CD4-positive, CD25-positive, alpha-beta regulatory T cell (primary cell): ENCODE measurements around the gene MKRN1. TPM values are rescaled to one million over a fixed set of nuclear protein-coding genes. Genes with fewer than 3 reads are reported as not detected.

Experiments
- ATAC-seq, 2 donors: fragments of 150-1000 bp; cut with Tn5 transposase; one replicate each; pipeline ENCODE4 v1.10.0; 2021; ENCODE audit warnings: low read depth in 2 of 2, moderate number of reproducible peaks in 2 of 2, moderate library complexity in 1 of 2
- DNase-seq, 3 donors: peaks; one replicate each; pipeline versions ENCODE4 v3.0.0 to v3.0.0-alpha.2; 2012 to 2022; ENCODE audit warnings: mixed read lengths in 1 of 3
- H3K27ac ChIP-seq: one replicate; pipeline ENCODE4 v1.7.0; 2013; ENCODE audit warnings: mild to moderate bottlenecking, low read length; ENCODE audit not compliant: insufficient read depth, poor library complexity, severe bottlenecking
- H3K27me3 ChIP-seq: one replicate; pipeline ENCODE4 v1.7.0; 2013; ENCODE audit warnings: low read length; ENCODE audit not compliant: control insufficient read depth, insufficient read depth
- H3K36me3 ChIP-seq: one replicate; pipeline ENCODE4 v1.7.0; 2013; ENCODE audit warnings: mild to moderate bottlenecking, low read length, moderate library complexity; ENCODE audit not compliant: control insufficient read depth, insufficient read depth
- H3K4me1 ChIP-seq: 2 replicates; pipeline ENCODE4 v1.7.0; 2013; ENCODE audit warnings: mild to moderate bottlenecking, low read length; ENCODE audit not compliant: insufficient read depth, control insufficient read depth, poor library complexity, severe bottlenecking
- H3K4me3 ChIP-seq: one replicate; pipeline ENCODE4 v1.7.0; 2013; ENCODE audit warnings: low read depth, mild to moderate bottlenecking, low read length, moderate library complexity
- H3K9me3 ChIP-seq, 2 experiments: 1 replicate in 1 of 2; 2 replicates in 1 of 2; pipeline ENCODE4 v1.7.0; 2013; ENCODE audit warnings: low read length in 2 of 2, mild to moderate bottlenecking in 1 of 2, moderate library complexity in 1 of 2; ENCODE audit not compliant: control insufficient read depth in 2 of 2
- H3K27ac Mint-ChIP-seq, 3 donors: one replicate each; pipeline ENCODE4 v1.8.0; 2020 to 2022; ENCODE audit warnings: mild to moderate bottlenecking in 3 of 3, mixed read lengths in 3 of 3, moderate library complexity in 2 of 3
- H3K27me3 Mint-ChIP-seq: one replicate; pipeline ENCODE4 v1.8.0; 2022; ENCODE audit warnings: mild to moderate bottlenecking, mixed read lengths
- H3K36me3 Mint-ChIP-seq: one replicate; pipeline ENCODE4 v1.8.0; 2020; ENCODE audit warnings: mixed read lengths
- H3K4me1 Mint-ChIP-seq, 4 donors: one replicate each; pipeline ENCODE4 v1.8.0; 2020 to 2022; ENCODE audit warnings: mixed read lengths in 4 of 4, mild to moderate bottlenecking in 1 of 4
- H3K4me3 Mint-ChIP-seq, 4 donors: one replicate each; pipeline ENCODE4 v1.8.0; 2020 to 2022; ENCODE audit warnings: mild to moderate bottlenecking in 4 of 4, mixed read lengths in 4 of 4, moderate library complexity in 3 of 4
- H3K9me3 Mint-ChIP-seq, 7 donors: one replicate each; pipeline ENCODE4 v1.8.0; 2020 to 2022; ENCODE audit warnings: mixed read lengths in 7 of 7, mild to moderate bottlenecking in 3 of 7, moderate library complexity in 2 of 7
- polyA plus RNA-seq, 4 donors: library from polyadenylated mRNA; unstranded; fragments of 300-500 nt; fragmentation: Illumina TruSeq; gene quantifications; one replicate each; pipeline ENCODE4 v1.2.3, GENCODE V29; 2021
- total RNA-seq: library from RNA; stranded (reverse); gene quantifications from one replicate; pipeline ENCODE4 v1.2.3, GENCODE V29; 2022

The MKRN1 gene
- total and polyA plus RNA-seq, 5 donors from 2014 or later = 127 to 166 (median 152) TPM

DNA sequence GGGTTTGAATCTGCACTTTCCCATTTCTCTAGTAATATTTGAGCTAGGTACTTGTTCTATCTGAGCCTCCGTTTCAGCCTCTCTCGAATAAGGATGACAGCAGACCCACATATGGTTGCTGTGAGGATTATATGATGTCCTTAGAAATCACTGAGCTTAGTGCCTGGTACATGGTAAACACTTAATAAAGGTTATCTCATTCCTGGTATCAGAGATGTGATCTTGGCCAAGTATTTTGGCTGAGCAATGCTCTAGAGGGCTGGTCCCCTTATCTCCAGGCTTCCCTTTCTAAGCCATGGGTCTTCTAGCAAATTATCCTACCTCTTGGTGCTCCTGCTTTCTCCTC, 407 bp upstream of the MKRN1 start:
- peaks cover 6 to 37% (median 14%) of the 10 kb centered on the region in 4 donors for H3K4me1 Mint-ChIP-seq
- Histone ChIP-seq H3K27ac (peak overlapping the region; percentile 78), H3K36me3 (no peaks in the 10 kb centered on the region), H3K9me3 (no peaks in the 10 kb centered on the region), H3K4me1 (peaks cover 27% of the 10 kb centered on the region), H3K27me3 (no peaks in the 10 kb centered on the region), H3K4me3 (peak overlapping the region; percentile 79)
- DNase-seq (no peak), ATAC-seq (peak in 1 of 2 donors; percentile 2)
- no peaks in the 10 kb centered on the region for H3K27me3 Mint-ChIP-seq
- H3K27ac Mint-ChIP-seq = peak overlapping the region; percentile 97 to 99 (median 99)
- H3K36me3 Mint-ChIP-seq = peaks cover 3% of the 10 kb centered on the region
- H3K4me3 Mint-ChIP-seq = peak overlapping the region; percentile 99 to 100 (median 100)
- no peaks in the 10 kb centered on the region for H3K9me3 Mint-ChIP-seq

DNA sequence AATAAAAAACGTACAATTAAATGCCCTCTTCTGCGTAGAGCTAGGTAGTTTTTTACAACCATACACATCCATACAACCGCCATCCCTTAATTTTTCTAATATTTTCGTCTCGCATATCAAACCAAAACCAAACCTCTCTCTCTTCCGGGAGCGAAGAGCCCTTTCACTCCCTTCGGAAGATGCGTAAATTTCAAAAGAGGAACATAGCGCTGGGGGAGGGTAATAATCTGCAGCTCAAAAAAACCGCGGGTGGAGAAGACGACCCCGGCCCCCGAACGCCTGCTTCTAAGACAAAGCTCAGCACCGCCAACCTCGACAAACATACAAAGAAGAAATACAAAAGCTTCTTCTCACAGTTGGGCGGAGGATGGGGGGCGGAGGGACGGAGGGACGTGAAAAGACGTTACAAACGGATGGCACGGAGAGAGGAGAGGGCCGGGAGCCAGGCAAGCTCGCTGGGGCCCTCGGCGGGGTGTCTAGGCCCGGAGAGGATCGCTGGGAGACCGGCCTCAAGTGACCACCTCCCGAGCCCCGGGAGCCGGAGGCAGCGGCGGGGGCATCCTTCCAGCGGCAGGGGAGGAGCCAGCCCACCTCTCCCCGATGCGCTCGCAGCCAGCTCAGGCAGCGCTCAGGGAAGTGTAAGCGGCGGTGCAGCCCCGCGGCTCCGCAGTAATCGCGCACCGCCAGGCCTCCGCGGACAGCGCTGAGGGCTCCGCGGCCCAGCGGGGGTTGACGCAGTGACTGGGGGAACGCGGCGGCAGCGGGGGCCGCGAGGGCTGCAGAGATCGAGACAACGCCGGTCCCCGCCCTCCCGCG, 851 bp downstream of the MKRN1 start:
- no peaks in the 10 kb centered on the region for H3K27me3 ChIP-seq
- DNase-seq (peak in 2 of 3 donors; percentile 53 to 74), ATAC-seq (peak; percentile 19 to 26)
- Mint-ChIP-seq H3K36me3 (peaks cover 3% of the 10 kb centered on the region), H3K27me3 (no peaks in the 10 kb centered on the region), H3K4me1 (peaks cover 6 to 41% (median 16%) of the 10 kb centered on the region in 4 donors), H3K4me3 (peak overlapping the region; percentile 95 to 99 (median 99)), H3K9me3 (no peaks in the 10 kb centered on the region), H3K27ac (peak overlapping the region; percentile 92 to 98 (median 96))
- no peaks in the 10 kb centered on the region for H3K9me3 ChIP-seq
- H3K27ac ChIP-seq = peak overlapping the region; percentile 78
- H3K4me1 ChIP-seq = peaks cover 27% of the 10 kb centered on the region
- H3K36me3 ChIP-seq = no peaks in the 10 kb centered on the region
- peak overlapping the region; percentile 99 for H3K4me3 ChIP-seq

DNA sequence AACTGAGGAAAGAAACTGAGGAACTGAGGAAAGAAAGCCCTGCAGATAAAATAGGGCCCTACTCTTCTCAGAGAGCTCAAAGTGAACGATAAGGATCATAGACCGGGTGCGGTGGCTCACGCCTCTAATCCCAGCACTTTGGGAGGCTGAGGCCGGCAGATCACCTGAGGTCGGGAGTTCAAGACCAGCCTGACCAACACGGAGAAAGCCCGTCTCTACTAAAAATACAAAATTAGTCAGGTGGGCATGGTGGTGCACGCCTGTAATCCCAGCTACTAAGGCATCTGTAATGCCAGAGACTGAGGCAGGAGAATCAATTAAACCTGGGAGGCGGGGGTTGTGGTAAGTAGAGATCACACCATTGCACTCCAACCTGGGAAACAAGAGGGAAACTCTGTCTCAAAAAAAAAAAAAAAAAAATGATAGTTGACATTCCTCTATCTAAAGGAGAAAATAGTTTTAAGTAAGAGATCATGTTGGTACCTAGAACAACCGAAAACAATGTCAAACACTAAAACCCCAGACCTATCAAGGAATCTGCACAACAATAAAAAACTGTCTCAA, 2.5 kb downstream of the MKRN1 start:
- H3K9me3 Mint-ChIP-seq = no peaks in the 10 kb centered on the region
- ATAC-seq (no peak), DNase-seq (no peak)
- H3K9me3 ChIP-seq = no peaks in the 10 kb centered on the region
- peak overlapping the region; percentile 95 to 99 (median 98) for H3K4me3 Mint-ChIP-seq
- H3K27ac ChIP-seq = peak overlapping the region; percentile 78
- H3K4me1 ChIP-seq = peaks cover 28% of the 10 kb centered on the region
- no peaks in the 10 kb centered on the region for H3K27me3 Mint-ChIP-seq
- H3K27ac Mint-ChIP-seq = peak overlapping the region; percentile 92 to 98 (median 96)
- peaks cover 8 to 57% (median 22%) of the 10 kb centered on the region in 4 donors for H3K4me1 Mint-ChIP-seq
- H3K36me3 Mint-ChIP-seq = peaks cover 4% of the 10 kb centered on the region
- H3K4me3 ChIP-seq = peak overlapping the region; percentile 78
- peaks cover under 1% of the 10 kb centered on the region for H3K36me3 ChIP-seq
- no peaks in the 10 kb centered on the region for H3K27me3 ChIP-seq

DNA sequence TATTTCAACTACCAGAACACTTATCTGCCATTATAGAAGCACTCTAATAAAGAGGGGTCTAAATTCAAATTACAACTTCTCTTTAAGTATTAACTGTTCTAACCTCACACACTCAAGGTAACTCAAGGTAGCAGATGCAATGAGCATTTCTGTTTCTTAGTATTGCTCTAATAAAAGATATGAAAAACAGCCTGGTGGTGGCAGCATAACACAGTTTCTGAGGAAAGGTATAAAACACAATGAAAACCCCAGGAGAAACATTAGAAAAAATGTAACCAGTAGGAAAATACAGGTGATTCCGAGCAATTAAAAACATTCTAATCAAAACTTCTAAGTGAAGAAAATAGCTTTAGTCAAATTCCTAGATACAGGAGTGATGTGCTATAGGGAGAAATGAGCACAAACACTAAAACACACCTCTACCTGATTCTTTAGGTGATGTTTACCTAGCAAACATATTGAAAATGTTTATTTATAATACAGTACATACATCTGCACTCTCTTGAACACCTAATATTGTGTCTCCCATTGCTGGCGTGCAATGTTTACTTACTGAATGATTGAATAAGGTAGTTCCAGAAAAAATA, 3.5 kb downstream of the MKRN1 start:
- peaks cover 10% of the 10 kb centered on the region for H3K36me3 ChIP-seq
- peak; percentile 37 to 72 (median 63) for DNase-seq
- peaks cover 11 to 61% (median 26%) of the 10 kb centered on the region in 4 donors for H3K4me1 Mint-ChIP-seq
- H3K27ac Mint-ChIP-seq = peak overlapping the region; percentile 48 to 96 (median 92)
- no peaks in the 10 kb centered on the region for H3K9me3 ChIP-seq
- no peaks in the 10 kb centered on the region for H3K27me3 ChIP-seq
- H3K27ac ChIP-seq = peak overlapping the region; percentile 78
- peak overlapping the region; percentile 52 for H3K4me3 ChIP-seq
- no peaks in the 10 kb centered on the region for H3K27me3 Mint-ChIP-seq
- ATAC-seq = no peak
- peaks cover 31% of the 10 kb centered on the region for H3K4me1 ChIP-seq
- H3K36me3 Mint-ChIP-seq = peaks cover 7% of the 10 kb centered on the region
- no peaks in the 10 kb centered on the region for H3K9me3 Mint-ChIP-seq
- H3K4me3 Mint-ChIP-seq = peak overlapping the region; percentile 79 to 99 (median 89)

DNA sequence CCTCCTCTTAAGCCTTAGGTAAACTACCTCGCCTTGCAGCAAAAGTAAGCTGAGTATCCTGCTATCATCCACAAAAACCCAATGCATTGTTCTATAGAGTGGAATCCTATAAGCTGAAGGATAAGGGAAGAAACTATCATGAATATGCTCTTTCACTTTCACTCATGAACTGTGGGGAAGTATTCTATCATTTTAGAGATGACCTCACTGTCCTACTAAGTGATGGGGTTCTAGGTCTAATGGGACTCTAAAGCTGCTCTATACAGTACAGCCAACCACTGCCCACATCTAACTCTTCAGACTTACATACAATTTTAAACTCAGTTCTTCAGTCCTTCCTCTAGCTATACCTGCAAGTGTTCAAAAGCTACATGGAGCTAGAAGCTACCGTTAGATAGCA, 16.2 kb downstream of the MKRN1 start:
- Histone ChIP-seq H3K27ac (no peak overlapping the region), H3K27me3 (no peaks in the 10 kb centered on the region), H3K4me1 (no peaks in the 10 kb centered on the region), H3K36me3 (peaks cover 73% of the 10 kb centered on the region), H3K9me3 (no peaks in the 10 kb centered on the region), H3K4me3 (no peak overlapping the region)
- Mint-ChIP-seq H3K4me3 (no peak overlapping the region), H3K36me3 (peaks cover 26% of the 10 kb centered on the region), H3K4me1 (peaks cover 10 to 28% (median 17%) of the 10 kb centered on the region in 4 donors), H3K9me3 (peaks cover 0 to under 1% (median 0%) of the 10 kb centered on the region in 7 donors), H3K27ac (no peak overlapping the region), H3K27me3 (no peaks in the 10 kb centered on the region)
- ATAC-seq (no peak), DNase-seq (no peak)

DNA sequence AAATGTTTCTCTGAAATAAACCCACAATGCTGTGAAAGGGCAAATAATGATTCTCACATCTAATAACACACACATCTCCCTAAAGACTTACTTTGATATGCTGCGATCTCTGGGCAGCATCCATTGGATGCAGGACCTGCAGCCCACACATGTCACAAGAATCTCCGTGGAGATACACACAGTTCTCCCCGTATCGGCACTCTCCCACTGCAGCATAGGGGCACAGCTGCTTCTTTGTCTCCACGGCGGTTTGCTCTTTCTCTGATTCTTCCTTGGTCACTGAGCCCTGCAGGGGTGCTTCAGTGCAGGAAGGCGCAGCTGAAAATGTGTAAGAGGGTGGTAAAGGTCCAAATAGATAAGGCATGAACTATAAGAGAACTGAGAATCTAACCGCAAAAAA, 20.4 kb downstream of the MKRN1 start:
- Mint-ChIP-seq H3K27me3 (no peaks in the 10 kb centered on the region), H3K36me3 (peaks cover 47% of the 10 kb centered on the region), H3K9me3 (peaks cover 0 to 2% (median 0%) of the 10 kb centered on the region in 7 donors), H3K4me1 (peaks cover 16 to 31% (median 23%) of the 10 kb centered on the region in 4 donors), H3K4me3 (peak overlapping the region in 1 of 4 donors; percentile 49), H3K27ac (no peak overlapping the region)
- Histone ChIP-seq H3K4me1 (no peaks in the 10 kb centered on the region), H3K36me3 (peaks cover 84% of the 10 kb centered on the region), H3K27me3 (no peaks in the 10 kb centered on the region), H3K9me3 (no peaks in the 10 kb centered on the region), H3K4me3 (no peak overlapping the region), H3K27ac (no peak overlapping the region)
- DNase-seq (no peak), ATAC-seq (no peak)

DNA sequence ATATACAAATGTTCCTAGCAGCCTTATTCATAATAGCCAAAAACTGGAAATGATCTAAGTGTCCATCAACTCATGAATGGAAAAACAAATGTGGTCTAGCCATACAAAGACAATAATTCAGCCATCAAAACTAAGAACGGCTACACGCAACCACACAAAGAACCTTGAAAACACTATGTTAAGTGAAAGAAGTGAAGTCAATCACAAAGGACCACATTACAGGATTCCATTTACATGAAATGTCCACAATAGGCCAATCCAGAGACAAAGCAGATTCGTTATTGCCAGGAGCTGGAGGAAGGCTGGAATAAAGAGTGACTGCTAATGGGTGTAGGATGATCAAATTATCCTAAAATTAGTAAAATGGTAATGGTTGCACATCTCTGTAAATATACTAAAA, 21.1 kb downstream of the MKRN1 start:
- Histone ChIP-seq H3K9me3 (no peaks in the 10 kb centered on the region), H3K4me1 (no peaks in the 10 kb centered on the region), H3K27me3 (no peaks in the 10 kb centered on the region), H3K4me3 (no peak overlapping the region), H3K27ac (no peak overlapping the region), H3K36me3 (peaks cover 87% of the 10 kb centered on the region)
- peaks cover 0 to 5% (median 0%) of the 10 kb centered on the region in 7 donors for H3K9me3 Mint-ChIP-seq
- H3K27me3 Mint-ChIP-seq = no peaks in the 10 kb centered on the region
- H3K4me1 Mint-ChIP-seq = peaks cover 18 to 31% (median 23%) of the 10 kb centered on the region in 4 donors
- no peak overlapping the region for H3K4me3 Mint-ChIP-seq
- ATAC-seq = no peak
- H3K27ac Mint-ChIP-seq = no peak overlapping the region
- no peak for DNase-seq
- H3K36me3 Mint-ChIP-seq = peaks cover 47% of the 10 kb centered on the region
